HG02885 (cell line): Measurements from ENCODE around the gene CD74.
"Not testable (repeated sequence)": the region's sequence is repeated elsewhere in the genome, so short reads cannot be mapped to it uniquely, and the experiment has no call there.

Source experiments
- ATAC-seq: cut with Tn5 transposase; IDR thresholded peaks from one replicate; pipeline ENCODE4 v1.9.1; 2021; ENCODE audit warnings: mild to moderate bottlenecking; ENCODE audit not compliant: unreplicated experiment, poor library complexity

Gene CD74

GRCh38 chr5:150442699-150443080, 30.0 kb upstream of the CD74 start:
- ATAC-seq, result no peak

- no peak for ATAC-seq
Observed at GRCh38 chr5:150441813-150442698, 29.3 kb upstream of the CD74 start.

GRCh38 chr5:150440948-150441812, 28.5 kb upstream of the CD74 start:
- ATAC-seq, result no peak

DNA sequence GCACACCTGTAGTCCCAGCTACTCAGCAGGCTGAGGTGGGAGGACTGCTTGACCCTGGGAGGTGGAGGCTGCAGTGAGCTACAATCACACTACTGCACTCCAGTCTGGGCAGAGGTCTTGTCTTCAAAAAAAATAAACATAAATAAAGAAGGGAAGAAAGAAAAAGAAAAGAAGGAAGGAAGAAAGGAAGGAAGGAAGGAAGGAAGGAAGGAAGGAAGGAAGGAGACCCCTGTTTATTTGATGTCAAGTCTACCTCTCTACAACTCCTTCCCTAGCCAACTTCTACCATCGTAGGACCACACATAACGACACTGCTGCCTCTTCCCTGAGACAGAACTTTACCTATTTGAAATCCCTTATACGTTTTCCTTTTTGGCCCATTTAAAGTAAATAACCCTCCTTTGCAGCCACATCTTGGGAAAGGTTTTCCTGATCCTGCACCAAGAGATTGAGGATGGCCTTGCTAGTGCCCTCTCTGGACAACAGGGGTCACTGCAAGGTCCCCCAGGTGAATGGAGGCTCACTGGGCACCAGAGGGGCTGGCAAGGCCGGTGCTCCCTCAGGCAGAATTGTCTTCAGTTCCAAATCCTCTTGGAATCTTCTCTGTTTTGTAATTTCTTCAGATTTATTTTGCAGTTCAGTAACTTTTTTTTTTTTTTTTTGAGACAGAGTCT, 26.3 kb upstream of the CD74 start:
- ATAC-seq, result no peak

DNA sequence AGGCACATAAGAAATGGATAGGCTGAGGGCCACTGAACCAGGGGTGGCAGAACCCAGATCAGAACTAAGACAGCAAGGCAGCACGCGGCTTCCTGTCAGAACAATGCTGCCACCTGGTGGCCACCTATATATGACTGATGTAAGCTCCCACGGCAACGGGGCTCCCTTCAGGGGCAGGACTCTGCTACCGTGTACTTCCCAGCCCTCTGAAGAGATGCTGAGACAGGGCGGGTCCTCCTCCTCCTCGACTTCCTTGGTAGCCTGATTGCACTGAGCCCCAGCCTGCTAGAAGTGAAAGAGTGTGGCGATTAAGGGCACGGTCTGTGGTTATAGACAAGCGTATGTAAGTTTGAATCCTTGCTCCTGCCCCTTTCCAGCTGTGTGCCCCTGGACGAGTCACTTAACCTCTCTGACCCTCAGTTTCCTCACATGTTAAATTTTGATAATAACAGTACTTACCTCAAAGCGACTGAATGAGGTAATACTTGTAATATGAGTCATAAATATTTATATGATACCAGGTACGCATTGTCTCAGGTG, 23.5 kb upstream of the CD74 start:
- ATAC-seq, result peak; percentile 90

- ATAC-seq, result no peak
Observed at GRCh38 chr5:150434464-150434863, 21.8 kb upstream of the CD74 start.

GRCh38 chr5:150431574-150431973, 18.9 kb upstream of the CD74 start:
- no peak for ATAC-seq

GRCh38 chr5:150431048-150431447, 18.3 kb upstream of the CD74 start:
- no peak for ATAC-seq

DNA sequence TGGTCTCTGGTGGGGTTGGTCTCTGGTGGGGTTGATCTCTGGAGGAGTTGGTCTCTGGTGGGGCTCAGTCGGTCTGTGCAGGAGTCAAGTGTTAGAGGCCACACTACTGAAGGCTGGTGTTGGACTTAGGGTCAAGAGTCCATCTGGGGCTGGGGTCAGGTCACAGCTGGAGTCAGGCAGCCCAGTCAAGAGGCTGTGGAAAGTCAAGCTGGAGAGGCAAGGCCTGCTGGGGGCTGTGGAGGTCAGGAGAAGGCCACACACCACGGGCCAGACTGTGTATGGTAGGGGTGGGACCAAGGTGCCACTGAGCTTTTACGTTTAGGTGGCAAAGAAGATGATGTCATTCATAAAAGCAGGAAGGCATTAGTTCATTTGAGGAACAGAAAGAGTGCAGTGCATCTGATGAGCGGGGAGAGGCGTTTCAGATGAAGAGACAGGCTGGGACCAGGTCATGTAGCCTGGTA, 16.7 kb upstream of the CD74 start:
- peak; percentile 55 for ATAC-seq

- no peak for ATAC-seq
Observed at GRCh38 chr5:150428978-150429377, 16.3 kb upstream of the CD74 start.

GRCh38 chr5:150428106-150428876, 15.6 kb upstream of the CD74 start:
- ATAC-seq, result no peak

- not testable (repeated sequence) for ATAC-seq
Observed at GRCh38 chr5:150426165-150426564, 13.5 kb upstream of the CD74 start.

- ATAC-seq, result no peak
Observed at GRCh38 chr5:150422758-150423157, 10.0 kb upstream of the CD74 start.

- no peak for ATAC-seq
Observed at GRCh38 chr5:150422075-150422474, 9.4 kb upstream of the CD74 start.

- peak; percentile 60 for ATAC-seq
Observed at GRCh38 chr5:150419630-150420270, 7.0 kb upstream of the CD74 start.

DNA sequence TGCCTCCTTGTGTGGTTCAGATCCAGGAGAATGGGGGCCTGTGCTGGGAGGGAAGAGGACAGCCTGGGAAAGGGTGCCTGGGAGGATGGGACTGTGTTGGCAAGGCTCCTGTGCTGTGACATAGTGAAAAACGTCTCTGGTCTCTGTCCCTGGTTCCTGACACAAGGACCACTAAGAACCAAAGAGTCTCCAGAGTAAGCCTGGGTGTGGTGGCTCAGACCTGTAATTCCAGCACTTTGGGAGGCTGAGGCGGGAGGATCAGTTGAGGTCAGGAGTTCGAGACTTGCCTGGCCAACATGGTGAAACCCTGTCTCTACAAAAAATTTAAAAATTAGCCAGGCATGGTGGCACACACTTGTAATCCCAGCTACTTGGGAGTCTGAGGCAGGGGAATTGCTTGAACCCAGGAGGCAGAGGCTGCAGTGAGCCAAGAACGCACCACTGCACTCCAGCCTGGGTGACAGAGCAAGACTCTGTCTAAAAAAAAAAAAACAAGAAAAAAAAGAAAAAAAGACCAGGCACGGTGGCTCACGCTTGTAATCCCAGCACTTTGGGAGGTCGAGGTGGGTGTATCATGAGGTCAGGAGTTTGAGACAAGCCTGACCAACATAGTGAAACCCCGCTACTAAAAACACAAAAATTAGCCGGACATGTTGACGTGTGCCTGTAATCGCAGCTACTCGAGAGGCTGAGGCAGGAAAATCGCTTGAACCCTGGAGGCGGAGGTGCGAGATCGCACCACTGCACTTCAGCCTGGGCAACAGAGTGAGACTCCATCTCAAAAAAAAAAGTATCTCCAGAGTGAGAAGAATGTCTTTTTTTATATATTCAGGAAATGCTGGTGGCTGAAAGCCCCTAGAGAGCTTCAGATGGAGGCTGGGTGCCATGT, 1.4 kb upstream of the CD74 start:
- not testable (repeated sequence) for ATAC-seq

DNA sequence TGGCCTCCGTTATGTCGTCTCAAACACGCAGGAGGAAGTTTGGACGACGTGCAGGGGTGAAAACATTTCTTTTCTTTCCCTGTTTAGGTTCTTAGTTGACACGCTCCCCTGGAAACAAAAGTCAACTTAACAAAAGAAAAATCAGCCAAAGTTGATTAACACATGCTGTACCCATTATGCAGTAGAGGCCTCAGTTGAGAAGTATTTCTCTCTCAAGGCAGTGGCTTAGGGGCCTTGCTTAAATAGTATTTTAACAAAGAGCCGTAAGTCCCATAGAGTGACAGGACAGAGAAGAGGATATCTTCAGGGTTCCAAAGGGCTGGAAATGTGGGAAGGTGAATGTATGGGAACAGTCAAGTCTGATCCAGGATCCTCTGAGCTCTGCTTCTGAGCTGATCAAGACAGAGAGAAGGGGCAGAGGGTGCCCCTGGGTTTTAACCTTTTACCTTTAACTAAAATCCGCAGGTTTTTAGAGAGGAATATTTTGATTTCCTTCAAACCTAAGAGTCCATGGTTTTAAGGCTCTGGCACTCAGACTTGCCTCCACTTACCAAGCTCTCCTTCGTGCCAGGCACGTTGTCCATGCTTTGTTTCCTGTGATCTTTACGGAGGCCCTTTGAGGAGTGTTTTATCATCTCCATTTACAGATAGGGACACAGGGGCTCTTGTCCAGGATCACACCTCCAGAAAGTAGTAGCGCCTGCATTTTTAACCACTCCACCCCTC, 629 bp upstream of the CD74 start:
- no peak for ATAC-seq
